ENCODE results near the gene BTBD6. TPM values are rescaled to one million over a fixed set of nuclear protein-coding genes. Genes with fewer than 3 reads are reported as not detected.

The BTBD6 gene
- total and polyA plus RNA-seq, 9 of the 15 experiments (the other 6 are each of a cell fraction or from before 2014, with no cell fraction given) = not detected

GRCh38 chr14:105200074-105200473 is 48.3 kb upstream of the BTBD6 start:
- BruUV-seq (replicated peaks) = no TSS peak
- Histone ChIP-seq H3K27me3 (ENCODE audit: control insufficient read depth in 2 of 2, insufficient read depth in 2 of 2, low read length in 2 of 2) (peaks cover 0 to 12% of the 10 kb centered on the region in 2 experiments; a peak in 2 of 5 replicates), H4K20me1 (replicated peaks; ENCODE audit: control insufficient read depth, insufficient read depth, low read length) (peaks cover 12% of the 10 kb centered on the region; the same call in 1 of the 2 replicates), H3K27ac (ENCODE audit: extremely low read depth, low read depth, low read length) (no peak overlapping the region), H2AFZ (ENCODE audit: low read depth, low read length) (no peak overlapping the region), H3K9me3 (replicated peaks; ENCODE audit: control insufficient read depth, insufficient read depth, low read depth, low read length) (no peaks in the 10 kb centered on the region), H3K79me2 (ENCODE audit: control insufficient read depth, insufficient read depth, low read length) (no peaks in the 10 kb centered on the region), H3K4me2 (ENCODE audit: insufficient read depth, low read length) (no peak overlapping the region), H3K4me3 (no peak overlapping the region), H3K9me1 (ENCODE audit: control insufficient read depth, insufficient read depth, low read length) (no peaks in the 10 kb centered on the region), H3K36me3 (ENCODE audit: control insufficient read depth, insufficient read depth, low read length) (no peaks in the 10 kb centered on the region), H3K4me1 (replicated peaks in 1 of 2; ENCODE audit: control insufficient read depth in 2 of 2, insufficient read depth in 2 of 2, low read length in 2 of 2) (peaks cover 6 to 71% of the 10 kb centered on the region in 2 experiments; a peak in 3 of 5 replicates), H3K9ac (ENCODE audit: insufficient read depth in 1 of 2, low read depth in 2 of 2, low read length in 2 of 2) (no peak overlapping the region)
- in situ Hi-C loops (cut with MboI) (loop anchor here (5.0 kb wide), 1 partner anchor 67 kb away; no protein-coding TSS in a partner anchor), intact Hi-C loops (cut with micrococcal nuclease) (loop anchor here (5.0 kb wide), 1 partner anchor 82 kb away; no protein-coding TSS in a partner anchor)
- FAIRE-seq (no peak), ATAC-seq (peak; percentile 38), DNase-seq (ENCODE audit: extremely low read depth in 1 of 4, low spot score in 3 of 4) (peak in 1 of 4 experiments; percentile 30)
- CTCF ChIA-PET (ENCODE audit: low intra/inter-chr PET ratio) = interaction anchor here (1.3 kb wide), 1 partner anchor 152 kb away, joined by 3 read pairs; no protein-coding TSS in a partner anchor
- POLR2A ChIA-PET = no interaction called here
- 33% methylated on average over 6 of the region's 10 CpGs for WGBS (ENCODE audit: insufficient coverage, low coverage, missing lambda C conversion rate)
- TF ChIP-seq HDAC3 (IDR thresholded peaks at IDR 0.05; ENCODE audit: borderline replicate concordance, partially characterized antibody) (no peak), RAD21 (CRISPR knock-in tag; conservative IDR thresholded peaks at IDR 0.05 in 1 of 2, IDR thresholded peaks at IDR 0.05 in 1 of 2) (peak in 1 of 2 experiments; percentile 48; a peak in 2 of 4 replicates), SIRT6 (IDR thresholded peaks at IDR 0.05; ENCODE audit: low read depth, low read length) (no peak), CTCF (IDR thresholded peaks at IDR 0.05 in 2 of 3, conservative IDR thresholded peaks at IDR 0.05 in 1 of 3; ENCODE audit: insufficient read depth in 2 of 3, low read depth in 1 of 3, low read length in 3 of 3) (peak; percentile 45 to 53 (median 45); a peak in 5 of 6 replicates), USF2 (CRISPR knock-in tag; IDR thresholded peaks at IDR 0.05) (0 out of 2 replicates have a peak, but pooled peaks have one; percentile 12)
